Neural progenitor cell (in vitro differentiated cells): ENCODE measurements around the gene PTPA. TPM values are rescaled to one million over a fixed set of nuclear protein-coding genes. Genes with fewer than 3 reads are reported as not detected.
A peak's percentile ranks its signal among the peaks of the same experiment; 100 is the strongest.

Experiments
- DNase-seq: peaks from one replicate; pipeline ENCODE4 v3.0.0-alpha.2; 2016; ENCODE audit warnings: low spot score
- H2AFZ ChIP-seq: fragments of 200-600 bp; sonication (generic); replicated peaks from 2 replicates; pipeline ENCODE4 v1.6.1; 2016; ENCODE audit warnings: antibody characterized with exemption
- H3F3A ChIP-seq: fragments of 200-600 bp; sonication (generic); 2 replicates; pipeline ENCODE4 v1.6.1; 2016; ENCODE audit warnings: antibody characterized with exemption, low read depth
- H3K27ac ChIP-seq: fragments of 200-600 bp; sonication (generic); 2 replicates; pipeline ENCODE4 v1.5.1; 2016; ENCODE audit warnings: mild to moderate bottlenecking
- H3K27me3 ChIP-seq: fragments of 200-600 bp; sonication (generic); 2 replicates; pipeline ENCODE4 v1.6.1; 2016; ENCODE audit warnings: mild to moderate bottlenecking, moderate library complexity
- H3K36me3 ChIP-seq: fragments of 200-600 bp; sonication (generic); 2 replicates; pipeline ENCODE4 v1.5.1; 2016
- H3K4me1 ChIP-seq: fragments of 200-600 bp; sonication (generic); 2 replicates; pipeline ENCODE4 v1.6.1; 2016; ENCODE audit warnings: mixed run types
- H3K4me2 ChIP-seq: fragments of 200-600 bp; sonication (generic); 2 replicates; pipeline ENCODE4 v1.6.1; 2016
- H3K4me3 ChIP-seq: fragments of 200-600 bp; sonication (generic); 2 replicates; pipeline ENCODE4 v1.5.1; 2016
- H3K79me2 ChIP-seq: fragments of 200-600 bp; sonication (generic); 2 replicates; pipeline ENCODE4 v1.6.1; 2016; ENCODE audit warnings: low read depth
- H3K9ac ChIP-seq: fragments of 200-600 bp; sonication (generic); 2 replicates; pipeline ENCODE4 v1.6.1; 2016
- H3K9me3 ChIP-seq: fragments of 200-600 bp; sonication (generic); 2 replicates; pipeline ENCODE4 v1.5.1; 2016; ENCODE audit warnings: low read depth
- H4K20me1 ChIP-seq: fragments of 200-600 bp; sonication (generic); 2 replicates; pipeline ENCODE4 v1.6.1; 2016; ENCODE audit warnings: low read depth
- H3K27ac Mint-ChIP-seq: 3 replicates; pipeline ENCODE4 v1.8.0; 2021; ENCODE audit warnings: mixed read lengths
- H3K27me3 Mint-ChIP-seq: 2 replicates; pipeline ENCODE4 v1.8.0; 2022; ENCODE audit warnings: low read depth, mild to moderate bottlenecking, inconsistent platforms, moderate library complexity, mixed read lengths; ENCODE audit not compliant: insufficient read depth
- H3K36me3 Mint-ChIP-seq: 3 replicates; pipeline ENCODE4 v1.8.0; 2021; ENCODE audit warnings: mixed read lengths
- H3K4me1 Mint-ChIP-seq: 3 replicates; pipeline ENCODE4 v1.8.0; 2021; ENCODE audit warnings: mixed read lengths
- H3K4me3 Mint-ChIP-seq: 3 replicates; pipeline ENCODE4 v1.8.0; 2021; ENCODE audit warnings: mild to moderate bottlenecking, moderate library complexity, mixed read lengths
- H3K9me3 Mint-ChIP-seq: 3 replicates; pipeline ENCODE4 v1.8.0; 2020; ENCODE audit warnings: mixed read lengths
- EZH2 ChIP-seq: fragments of 200-600 bp; sonication (generic); IDR thresholded peaks from 2 replicates; pipeline ENCODE4 v1.6.1; 2017; ENCODE audit warnings: antibody characterized with exemption, mild to moderate bottlenecking, moderate library complexity
- EZH2phosphoT487 ChIP-seq: fragments of 200-600 bp; sonication (generic); IDR thresholded peaks from 2 replicates; pipeline ENCODE4 v1.6.1; 2017; ENCODE audit warnings: antibody characterized with exemption
- total RNA-seq: library from RNA; depleted of rRNA; stranded (reverse); fragments of >200 nt; gene quantifications from 2 replicates; pipeline ENCODE4 v1.2.3, GENCODE V29; 2015; ENCODE audit warnings: low replicate concordance
- TF ChIP-seq, protein P1 (sequence below): fragments of 200-600 bp; sonication (generic); IDR thresholded peaks from 2 replicates; pipeline ENCODE4 v1.5.1; 2017; ENCODE audit warnings: antibody characterized with exemption, mild to moderate bottlenecking

Gene PTPA
- total RNA-seq, 1 donor from 2014 or later = 82.4 TPM

DNA sequence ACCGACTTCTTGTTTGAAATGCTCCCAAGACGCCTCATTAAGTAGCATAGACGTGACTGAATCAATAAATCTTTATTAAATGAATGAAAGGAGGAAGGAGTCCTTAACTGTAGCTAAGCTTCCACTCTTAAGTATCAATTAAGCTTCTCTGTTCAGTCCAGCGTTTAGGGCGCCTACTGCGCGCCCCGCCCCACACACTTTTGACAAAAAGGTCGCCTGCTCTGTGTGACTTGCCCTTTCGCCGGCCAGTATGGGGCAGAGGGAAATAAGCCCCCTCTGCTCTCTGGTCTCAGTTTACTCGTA, 31.0 kb upstream of the PTPA start:
- peaks cover 18% of the 10 kb centered on the region for H3K4me1 Mint-ChIP-seq
- Histone ChIP-seq H3K27me3 (no peaks in the 10 kb centered on the region), H3F3A (no peaks in the 10 kb centered on the region), H3K4me2 (peak overlapping the region; percentile 82), H3K9ac (peak overlapping the region; percentile 10), H3K36me3 (no peaks in the 10 kb centered on the region), H4K20me1 (peaks cover 10% of the 10 kb centered on the region), H3K4me1 (peaks cover 8% of the 10 kb centered on the region), H3K9me3 (no peaks in the 10 kb centered on the region), H3K27ac (no peak overlapping the region), H3K79me2 (peaks cover 47% of the 10 kb centered on the region), H2AFZ (peak overlapping the region; percentile 12), H3K4me3 (peak overlapping the region; percentile 84)
- no peak overlapping the region for H3K27ac Mint-ChIP-seq
- peak overlapping the region; percentile 91 for H3K4me3 Mint-ChIP-seq
- DNase-seq = no peak
- peaks cover 5% of the 10 kb centered on the region for H3K27me3 Mint-ChIP-seq
- no peaks in the 10 kb centered on the region for H3K9me3 Mint-ChIP-seq
- H3K36me3 Mint-ChIP-seq = peaks cover 3% of the 10 kb centered on the region
- TF ChIP-seq, protein P1, sequence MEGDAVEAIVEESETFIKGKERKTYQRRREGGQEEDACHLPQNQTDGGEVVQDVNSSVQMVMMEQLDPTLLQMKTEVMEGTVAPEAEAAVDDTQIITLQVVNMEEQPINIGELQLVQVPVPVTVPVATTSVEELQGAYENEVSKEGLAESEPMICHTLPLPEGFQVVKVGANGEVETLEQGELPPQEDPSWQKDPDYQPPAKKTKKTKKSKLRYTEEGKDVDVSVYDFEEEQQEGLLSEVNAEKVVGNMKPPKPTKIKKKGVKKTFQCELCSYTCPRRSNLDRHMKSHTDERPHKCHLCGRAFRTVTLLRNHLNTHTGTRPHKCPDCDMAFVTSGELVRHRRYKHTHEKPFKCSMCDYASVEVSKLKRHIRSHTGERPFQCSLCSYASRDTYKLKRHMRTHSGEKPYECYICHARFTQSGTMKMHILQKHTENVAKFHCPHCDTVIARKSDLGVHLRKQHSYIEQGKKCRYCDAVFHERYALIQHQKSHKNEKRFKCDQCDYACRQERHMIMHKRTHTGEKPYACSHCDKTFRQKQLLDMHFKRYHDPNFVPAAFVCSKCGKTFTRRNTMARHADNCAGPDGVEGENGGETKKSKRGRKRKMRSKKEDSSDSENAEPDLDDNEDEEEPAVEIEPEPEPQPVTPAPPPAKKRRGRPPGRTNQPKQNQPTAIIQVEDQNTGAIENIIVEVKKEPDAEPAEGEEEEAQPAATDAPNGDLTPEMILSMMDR = no peak
- TF ChIP-seq EZH2 = no peak
- TF ChIP-seq EZH2phosphoT487 = no peak

DNA sequence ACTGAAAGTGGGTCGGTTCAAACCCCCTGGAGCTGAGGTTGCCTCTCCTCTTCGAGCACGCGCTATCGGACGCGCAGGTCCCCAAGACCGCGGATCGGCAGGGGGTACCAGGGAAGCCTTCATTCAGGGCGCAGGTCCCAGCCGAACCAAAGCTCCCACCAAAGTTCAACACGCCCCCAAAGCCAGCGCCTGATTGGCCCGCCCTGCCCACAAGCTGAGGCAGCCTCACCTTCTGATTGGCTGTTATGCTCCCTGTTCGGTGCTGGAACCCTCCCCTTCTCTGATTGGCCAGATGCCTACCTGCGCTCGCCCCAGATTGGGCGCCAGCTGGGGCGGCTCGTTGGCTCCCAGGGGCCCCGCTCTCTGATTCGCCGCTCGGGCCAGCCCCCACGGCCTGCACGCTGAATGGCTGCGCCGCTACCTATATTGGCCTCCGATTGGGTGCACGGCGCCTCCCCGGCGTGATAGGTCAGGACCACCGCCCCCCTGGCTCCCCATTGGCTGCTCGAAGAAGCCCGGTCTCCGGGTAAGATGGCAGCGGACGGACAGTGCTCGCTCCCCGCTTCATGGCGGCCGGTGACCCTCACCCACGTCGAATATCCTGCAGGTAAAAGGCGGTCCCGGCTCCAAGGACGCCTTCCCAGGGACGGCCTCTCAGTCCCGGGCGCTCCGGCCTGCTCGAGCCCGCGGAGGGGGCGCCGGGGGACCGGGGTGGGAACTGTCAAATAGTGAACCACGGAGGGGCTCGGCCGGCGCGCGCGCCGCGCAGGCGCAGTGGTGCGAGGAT, 30.4 kb upstream of the PTPA start, which contains the start of gene DOLPP1:
Gene DOLPP1, plus strand, starts transcription at position 511 of the 787 bp plus-strand sequence. Its CDS starts 21 bp downstream, at position 532.
- H2AFZ ChIP-seq = peak within 1 kb of the TSS; percentile 98
- TF ChIP-seq EZH2phosphoT487 = no peak
- TF ChIP-seq EZH2 = no peak
- TF ChIP-seq, protein P1 = no peak

DNA sequence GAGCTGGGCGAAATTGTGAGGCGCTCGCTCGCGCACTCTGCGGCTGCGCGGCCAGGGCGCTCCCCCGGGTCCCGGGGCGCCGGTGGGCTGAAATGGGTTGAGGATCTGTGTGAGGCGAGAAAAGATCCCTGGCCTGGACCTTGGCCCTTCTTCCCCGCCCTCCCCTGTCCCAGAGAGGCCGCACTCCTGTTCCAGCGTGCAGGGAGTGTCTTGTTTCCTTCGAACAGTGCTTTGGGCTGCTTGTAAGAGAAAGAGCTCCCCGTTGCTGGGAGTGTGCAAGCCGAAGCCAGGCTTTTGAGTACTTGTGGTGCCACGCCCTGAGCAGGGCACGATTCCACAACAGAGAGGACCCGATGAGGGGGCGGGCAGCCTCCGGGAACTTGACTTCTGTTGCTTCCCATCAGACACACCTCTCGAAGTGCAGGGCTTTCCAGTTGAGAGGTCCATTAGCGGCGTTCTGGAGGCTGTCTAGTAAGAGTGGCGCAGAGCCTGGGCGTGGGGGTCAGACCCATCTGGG, 29.8 kb upstream of the PTPA start:
- Mint-ChIP-seq H3K9me3 (no peaks in the 10 kb centered on the region), H3K27me3 (peaks cover 5% of the 10 kb centered on the region), H3K4me3 (peak overlapping the region; percentile 91), H3K36me3 (peaks cover 3% of the 10 kb centered on the region), H3K4me1 (peaks cover 18% of the 10 kb centered on the region), H3K27ac (no peak overlapping the region)
- H4K20me1 ChIP-seq = peaks cover 10% of the 10 kb centered on the region
- TF ChIP-seq EZH2phosphoT487 (no peak), EZH2 (no peak)
- TF ChIP-seq, protein P1 = no peak
- no peaks in the 10 kb centered on the region for H3K27me3 ChIP-seq
- no peak overlapping the region for H3K27ac ChIP-seq
- H3K9ac ChIP-seq = peak overlapping the region; percentile 83
- H3K36me3 ChIP-seq = no peaks in the 10 kb centered on the region
- H3F3A ChIP-seq = no peaks in the 10 kb centered on the region
- peak overlapping the region; percentile 98 for H2AFZ ChIP-seq
- H3K79me2 ChIP-seq = peaks cover 47% of the 10 kb centered on the region
- H3K4me1 ChIP-seq = peaks cover 8% of the 10 kb centered on the region
- peak overlapping the region; percentile 84 for H3K4me3 ChIP-seq
- no peak for DNase-seq
- no peaks in the 10 kb centered on the region for H3K9me3 ChIP-seq
- H3K4me2 ChIP-seq = peak overlapping the region; percentile 97

More for the DNA sequence above, 30.4 kb upstream of the PTPA start, which contains the start of gene DOLPP1:
- DNase-seq = peak; percentile 100
- Mint-ChIP-seq H3K4me1 (peaks cover 18% of the 10 kb centered on the region), H3K4me3 (peak within 1 kb of the TSS; percentile 91), H3K9me3 (no peaks in the 10 kb centered on the region), H3K27me3 (peaks cover 5% of the 10 kb centered on the region), H3K27ac (no peak within 1 kb of the TSS), H3K36me3 (peaks cover 3% of the 10 kb centered on the region)
- Histone ChIP-seq H3K9me3 (no peaks in the 10 kb centered on the region), H4K20me1 (peaks cover 10% of the 10 kb centered on the region), H3K4me2 (peak within 1 kb of the TSS; percentile 97), H3F3A (no peaks in the 10 kb centered on the region), H3K36me3 (no peaks in the 10 kb centered on the region), H3K27me3 (no peaks in the 10 kb centered on the region), H3K27ac (no peak within 1 kb of the TSS), H3K4me3 (peak within 1 kb of the TSS; percentile 84), H3K9ac (peak within 1 kb of the TSS; percentile 83), H3K79me2 (peaks cover 47% of the 10 kb centered on the region), H3K4me1 (peaks cover 8% of the 10 kb centered on the region)
